ENCODE results near the gene WDR70.

Gene WDR70

DNA sequence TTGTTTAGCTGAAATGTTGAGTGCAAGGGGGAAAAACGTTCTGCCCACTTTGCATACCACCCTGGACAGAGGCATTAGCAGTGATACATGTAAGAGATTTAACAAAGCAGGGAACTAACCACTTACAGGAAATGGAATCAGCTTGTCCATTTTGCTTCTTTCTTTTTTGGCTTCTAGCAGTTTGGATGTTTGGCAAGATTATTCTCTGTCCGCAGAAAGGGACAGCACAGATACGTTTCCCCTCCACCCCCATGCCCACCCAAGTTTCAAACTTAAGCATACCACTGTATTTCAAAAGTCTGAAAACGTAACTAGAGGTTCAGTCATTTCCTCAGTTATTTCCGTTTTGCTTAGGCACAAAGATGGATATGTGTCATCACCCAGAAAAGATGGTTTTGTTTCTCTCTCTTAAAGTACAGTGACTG is 342.3 kb downstream of the WDR70 start:
- no peak overlapping the region for H3K27ac ChIP-seq (ENCODE audit: low read depth, low read length)
- H3K9me2 ChIP-seq (replicated peaks; ENCODE audit: insufficient read depth, low read length), result no peaks in the 10 kb centered on the region
- H2AFZ ChIP-seq (ENCODE audit: low read depth, low read length, severe bottlenecking), result no peak overlapping the region
- no peak overlapping the region for H3K4me2 ChIP-seq (ENCODE audit: low read depth, low read length, poor library complexity, severe bottlenecking)
- H3K9ac ChIP-seq (ENCODE audit: low read length), result no peak overlapping the region
- H3K36me3 ChIP-seq (ENCODE audit: low read length), result no peaks in the 10 kb centered on the region
- no peaks in the 10 kb centered on the region for H3F3A ChIP-seq (ENCODE audit: insufficient read depth)
- TF ChIP-seq EZH2phosphoT487 (conservative IDR thresholded peaks at IDR 0.05; ENCODE audit: low read length), result no peak
- TF ChIP-seq, protein P1, sequence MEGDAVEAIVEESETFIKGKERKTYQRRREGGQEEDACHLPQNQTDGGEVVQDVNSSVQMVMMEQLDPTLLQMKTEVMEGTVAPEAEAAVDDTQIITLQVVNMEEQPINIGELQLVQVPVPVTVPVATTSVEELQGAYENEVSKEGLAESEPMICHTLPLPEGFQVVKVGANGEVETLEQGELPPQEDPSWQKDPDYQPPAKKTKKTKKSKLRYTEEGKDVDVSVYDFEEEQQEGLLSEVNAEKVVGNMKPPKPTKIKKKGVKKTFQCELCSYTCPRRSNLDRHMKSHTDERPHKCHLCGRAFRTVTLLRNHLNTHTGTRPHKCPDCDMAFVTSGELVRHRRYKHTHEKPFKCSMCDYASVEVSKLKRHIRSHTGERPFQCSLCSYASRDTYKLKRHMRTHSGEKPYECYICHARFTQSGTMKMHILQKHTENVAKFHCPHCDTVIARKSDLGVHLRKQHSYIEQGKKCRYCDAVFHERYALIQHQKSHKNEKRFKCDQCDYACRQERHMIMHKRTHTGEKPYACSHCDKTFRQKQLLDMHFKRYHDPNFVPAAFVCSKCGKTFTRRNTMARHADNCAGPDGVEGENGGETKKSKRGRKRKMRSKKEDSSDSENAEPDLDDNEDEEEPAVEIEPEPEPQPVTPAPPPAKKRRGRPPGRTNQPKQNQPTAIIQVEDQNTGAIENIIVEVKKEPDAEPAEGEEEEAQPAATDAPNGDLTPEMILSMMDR (IDR thresholded peaks at IDR 0.05; ENCODE audit: insufficient read depth, low read length, poor library complexity, severe bottlenecking), result no peak
- H3K79me2 ChIP-seq (ENCODE audit: insufficient read depth, low read length), result no peaks in the 10 kb centered on the region
- no peaks in the 10 kb centered on the region for H3K9me3 ChIP-seq (ENCODE audit: insufficient read depth, low read length)
- H4K20me1 ChIP-seq (ENCODE audit: low read depth, low read length), result no peaks in the 10 kb centered on the region
- no peak overlapping the region for H3K4me3 ChIP-seq (ENCODE audit: insufficient read depth, low read length, poor library complexity, severe bottlenecking)
- H3K27me3 ChIP-seq (ENCODE audit: low read length), result no peaks in the 10 kb centered on the region

DNA sequence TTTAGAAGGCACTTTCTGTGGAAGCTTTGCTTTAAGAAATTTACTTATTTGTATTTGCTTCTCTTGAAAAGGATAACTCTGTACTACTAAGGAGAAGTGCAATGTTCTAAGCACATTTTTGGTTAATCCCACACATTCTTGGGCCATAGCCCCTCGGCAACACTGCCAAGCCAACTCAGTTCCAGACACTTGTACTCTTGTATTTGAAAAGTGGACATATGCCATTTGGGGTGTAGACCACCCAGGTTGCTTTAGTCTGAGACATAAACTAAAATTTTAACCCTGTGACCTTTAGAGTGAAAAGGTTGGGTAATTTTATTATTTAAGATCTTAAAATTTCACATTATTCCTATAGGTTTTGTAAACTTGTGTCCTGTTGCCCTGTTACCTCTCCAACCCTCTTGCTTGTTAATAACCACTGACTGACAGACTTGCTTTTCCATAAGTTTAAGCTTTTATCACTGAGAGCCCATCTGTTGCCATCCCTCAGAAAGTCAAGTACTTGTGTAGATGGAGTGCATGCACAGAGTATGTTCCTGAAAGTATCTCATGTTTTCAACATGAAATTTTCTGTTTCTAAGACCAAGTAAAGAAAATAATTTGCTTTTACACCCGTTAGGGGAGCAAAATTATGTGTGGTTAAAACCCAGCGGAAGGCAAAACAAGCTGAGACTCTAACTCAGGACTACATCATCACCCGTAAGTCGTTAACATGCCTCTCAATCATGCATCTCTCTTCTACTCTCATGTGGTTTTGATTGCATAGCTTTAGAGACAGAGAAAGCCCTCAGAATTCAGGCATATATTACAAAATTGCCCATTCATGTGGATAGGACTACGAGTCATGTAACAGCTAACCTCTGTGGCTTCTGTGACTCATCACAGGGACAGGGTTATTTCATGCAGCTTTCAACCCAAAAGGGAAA is 343.4 kb downstream of the WDR70 start:
- H3K36me3 ChIP-seq (ENCODE audit: low read length), result no peaks in the 10 kb centered on the region
- TF ChIP-seq, protein P1 (IDR thresholded peaks at IDR 0.05; ENCODE audit: insufficient read depth, low read length, poor library complexity, severe bottlenecking), result no peak
- TF ChIP-seq EZH2phosphoT487 (conservative IDR thresholded peaks at IDR 0.05; ENCODE audit: low read length), result no peak
- H3K9me3 ChIP-seq (ENCODE audit: insufficient read depth, low read length), result no peaks in the 10 kb centered on the region
- no peak overlapping the region for H3K27ac ChIP-seq (ENCODE audit: low read depth, low read length)
- H2AFZ ChIP-seq (ENCODE audit: low read depth, low read length, severe bottlenecking), result no peak overlapping the region
- H3F3A ChIP-seq (ENCODE audit: insufficient read depth), result no peaks in the 10 kb centered on the region
- no peak overlapping the region for H3K4me2 ChIP-seq (ENCODE audit: low read depth, low read length, poor library complexity, severe bottlenecking)
- no peaks in the 10 kb centered on the region for H3K9me2 ChIP-seq (replicated peaks; ENCODE audit: insufficient read depth, low read length)
- H3K27me3 ChIP-seq (ENCODE audit: low read length), result no peaks in the 10 kb centered on the region
- no peak overlapping the region for H3K9ac ChIP-seq (ENCODE audit: low read length)
- H4K20me1 ChIP-seq (ENCODE audit: low read depth, low read length), result no peaks in the 10 kb centered on the region
- H3K79me2 ChIP-seq (ENCODE audit: insufficient read depth, low read length), result no peaks in the 10 kb centered on the region
- no peak overlapping the region for H3K4me3 ChIP-seq (ENCODE audit: insufficient read depth, low read length, poor library complexity, severe bottlenecking)

DNA sequence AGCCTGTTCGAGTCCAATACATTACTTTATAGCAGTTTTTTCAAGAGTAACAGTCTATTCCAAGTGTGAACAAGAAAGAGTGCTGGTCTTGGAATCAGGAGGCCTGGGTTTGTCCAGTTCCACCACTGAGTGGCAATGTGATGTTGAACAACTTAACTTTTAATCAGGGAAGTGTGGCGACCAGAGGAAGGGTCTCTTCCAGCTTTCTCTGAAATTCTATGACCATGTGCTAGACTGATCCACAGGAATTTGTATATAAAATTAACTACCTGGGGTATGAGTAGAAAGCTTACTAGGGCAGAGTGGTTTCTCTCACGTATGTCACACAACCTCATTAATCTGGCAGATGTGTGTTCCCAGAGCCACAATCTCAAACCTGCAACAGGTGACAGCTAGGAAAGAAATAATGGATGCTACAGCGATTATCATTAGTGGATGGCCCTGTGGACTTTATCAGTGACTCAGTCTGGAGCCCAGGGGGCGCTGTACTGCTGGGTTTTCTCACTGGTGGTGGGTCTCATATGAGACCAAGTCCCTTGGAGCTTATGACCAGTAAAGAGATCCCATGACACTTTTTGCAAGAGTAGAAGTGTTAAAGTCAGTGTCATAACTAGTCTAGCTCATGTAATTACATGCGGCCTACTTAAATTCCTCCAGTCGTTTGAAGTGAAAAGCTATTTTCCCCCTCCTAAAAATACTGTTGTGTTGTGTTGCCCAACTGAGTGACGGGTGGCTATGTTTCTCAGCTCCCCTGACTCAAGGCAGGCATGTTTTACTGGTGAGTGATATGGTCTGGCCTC is 344.2 kb downstream of the WDR70 start:
- no peak overlapping the region for H3K4me2 ChIP-seq (ENCODE audit: low read depth, low read length, poor library complexity, severe bottlenecking)
- H3K9ac ChIP-seq (ENCODE audit: low read length), result no peak overlapping the region
- no peaks in the 10 kb centered on the region for H3F3A ChIP-seq (ENCODE audit: insufficient read depth)
- no peaks in the 10 kb centered on the region for H3K36me3 ChIP-seq (ENCODE audit: low read length)
- H4K20me1 ChIP-seq (ENCODE audit: low read depth, low read length), result no peaks in the 10 kb centered on the region
- H3K9me3 ChIP-seq (ENCODE audit: insufficient read depth, low read length), result no peaks in the 10 kb centered on the region
- H3K79me2 ChIP-seq (ENCODE audit: insufficient read depth, low read length), result no peaks in the 10 kb centered on the region
- H3K9me2 ChIP-seq (replicated peaks; ENCODE audit: insufficient read depth, low read length), result no peaks in the 10 kb centered on the region
- no peak overlapping the region for H2AFZ ChIP-seq (ENCODE audit: low read depth, low read length, severe bottlenecking)
- no peak overlapping the region for H3K27ac ChIP-seq (ENCODE audit: low read depth, low read length)
- TF ChIP-seq, protein P1 (IDR thresholded peaks at IDR 0.05; ENCODE audit: insufficient read depth, low read length, poor library complexity, severe bottlenecking), result no peak
- TF ChIP-seq EZH2phosphoT487 (conservative IDR thresholded peaks at IDR 0.05; ENCODE audit: low read length), result no peak
- no peaks in the 10 kb centered on the region for H3K27me3 ChIP-seq (ENCODE audit: low read length)
- H3K4me3 ChIP-seq (ENCODE audit: insufficient read depth, low read length, poor library complexity, severe bottlenecking), result no peak overlapping the region
